CD4-positive, alpha-beta T cell treated with Interleukin-6 for 4 hours (primary cell): ENCODE measurements around the gene CCK.

Experiments used
- DNase-seq: peaks from one replicate; pipeline ENCODE4 v3.0.0-alpha.2; 2020; ENCODE audit warnings: mixed read lengths

The CCK gene

DNA sequence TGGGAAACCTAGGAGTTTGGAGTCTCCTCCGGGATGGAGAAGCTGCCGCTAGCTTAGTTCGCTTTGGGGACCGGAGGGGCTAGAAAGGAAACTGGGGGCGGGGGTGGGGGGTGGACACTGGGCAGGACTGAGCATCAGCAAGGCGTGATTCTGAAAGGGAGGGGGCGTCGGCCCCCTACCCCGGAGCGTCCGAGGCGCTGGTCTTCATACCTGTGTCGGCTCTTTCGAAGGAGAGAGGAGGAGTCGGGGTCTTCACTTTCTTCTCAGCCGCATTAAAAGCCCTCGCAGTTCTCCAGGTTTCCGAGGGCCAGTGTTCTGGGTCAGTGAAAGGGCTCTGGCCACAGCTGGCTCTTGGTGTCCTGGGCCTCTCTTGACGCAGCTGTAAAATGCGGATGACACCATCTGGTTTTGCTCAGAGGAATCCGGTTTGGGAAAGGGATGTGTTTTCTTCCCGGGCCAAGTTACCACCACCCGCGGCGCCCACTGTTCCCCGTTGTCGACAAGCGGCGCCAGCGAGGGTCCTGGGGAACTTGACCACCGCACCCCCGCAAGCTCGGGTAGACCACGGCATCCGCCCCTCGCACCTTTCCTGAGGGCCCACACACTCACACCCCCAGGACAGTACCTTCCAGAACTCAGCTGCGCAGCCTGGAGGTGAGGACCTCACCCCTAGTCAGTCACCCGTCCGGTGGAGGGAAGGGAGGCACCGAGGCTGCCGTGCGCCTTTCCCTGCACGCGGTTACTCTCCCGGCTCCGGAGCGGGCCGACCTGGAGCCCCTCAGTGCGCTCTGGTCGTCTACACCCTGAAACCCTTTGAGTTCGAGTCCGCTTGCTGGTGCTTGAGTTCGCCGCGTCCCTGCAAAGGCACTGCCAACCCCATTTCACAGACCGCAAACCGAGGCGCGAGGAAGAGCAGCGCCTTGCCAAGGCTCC, 660 bp downstream of the CCK start:
- no peak for DNase-seq

DNA sequence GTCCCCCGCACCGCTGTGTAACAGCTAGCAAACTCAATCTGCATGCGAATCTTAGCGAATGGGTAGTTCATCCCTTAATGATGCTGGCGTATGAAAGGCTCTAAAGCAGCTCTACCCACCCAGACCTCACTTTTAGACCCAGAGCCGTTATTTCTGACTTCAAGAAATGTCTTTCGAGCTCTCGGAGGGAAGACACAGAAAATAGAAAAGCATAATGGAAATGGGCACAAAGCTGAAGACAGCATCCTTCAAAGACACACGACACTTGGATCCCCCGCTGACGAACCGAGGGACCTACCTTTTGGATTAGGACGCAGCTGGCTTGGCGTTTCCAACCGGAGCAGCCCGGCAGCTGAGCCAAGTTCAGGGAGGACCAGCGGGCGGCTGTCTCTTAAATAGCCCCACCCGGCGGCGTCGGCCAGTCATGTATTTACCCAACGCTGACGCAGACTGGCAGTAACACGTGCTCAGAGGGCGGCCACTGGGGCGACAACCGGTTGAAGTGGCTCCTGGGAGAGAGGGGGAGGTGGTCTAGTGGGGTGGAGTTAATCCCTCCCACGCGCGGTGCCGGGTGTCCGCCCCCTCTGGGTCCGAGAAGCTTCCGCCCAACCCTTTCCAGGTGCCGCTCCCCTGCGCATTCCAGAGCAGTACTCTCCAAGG, 1.5 kb downstream of the CCK start:
- DNase-seq, result no peak

GRCh38 chr3:42263354-42264346, 2.3 kb downstream of the CCK start:
- no peak for DNase-seq

GRCh38 chr3:42262525-42262924, 3.5 kb downstream of the CCK start:
- no peak for DNase-seq

DNA sequence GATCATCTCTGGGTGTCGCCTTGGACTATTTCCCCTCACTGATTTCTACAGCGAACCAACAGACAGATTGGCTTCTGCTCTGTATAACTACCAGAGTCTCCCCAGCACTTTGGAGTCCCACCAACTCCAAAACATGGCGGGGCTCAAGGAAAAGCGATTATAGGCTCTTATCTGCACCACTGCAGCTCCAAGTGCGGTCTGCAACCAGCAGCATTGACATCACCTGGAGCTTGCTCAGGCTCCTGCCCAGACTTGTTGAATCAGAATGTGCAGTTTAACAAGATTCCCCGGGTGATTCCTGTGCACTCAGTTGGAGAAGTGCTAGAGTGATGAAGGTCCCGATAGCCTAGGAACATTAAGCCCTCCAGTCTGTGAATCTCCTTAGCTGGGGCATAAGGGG, 9.0 kb downstream of the CCK start:
- DNase-seq, result no peak

GRCh38 chr3:42256135-42256819, 9.7 kb downstream of the CCK start:
- no peak for DNase-seq

DNA sequence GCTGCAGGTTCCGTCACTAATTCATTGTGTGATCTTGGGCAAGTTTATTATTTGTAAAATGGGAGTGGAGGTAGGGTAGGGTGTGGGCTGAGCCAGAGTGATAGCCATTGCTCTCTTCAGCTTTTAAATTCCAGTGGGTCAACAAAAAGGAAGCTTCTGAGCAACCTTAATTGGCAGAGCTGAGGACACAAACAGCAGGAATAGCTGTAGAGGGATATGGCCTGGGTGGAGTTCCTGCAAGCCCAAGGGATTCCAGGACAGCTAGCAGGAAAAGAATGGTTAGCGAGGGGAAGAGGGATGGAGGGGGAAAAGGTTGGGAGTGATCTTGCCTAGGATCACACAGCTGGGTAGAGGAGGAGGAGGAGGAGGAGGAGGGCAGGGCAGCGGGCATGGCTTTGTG, 11.4 kb downstream of the CCK start:
- DNase-seq, result no peak

GRCh38 chr3:42250761-42251160, 15.2 kb downstream of the CCK start:
- DNase-seq, result no peak

DNA sequence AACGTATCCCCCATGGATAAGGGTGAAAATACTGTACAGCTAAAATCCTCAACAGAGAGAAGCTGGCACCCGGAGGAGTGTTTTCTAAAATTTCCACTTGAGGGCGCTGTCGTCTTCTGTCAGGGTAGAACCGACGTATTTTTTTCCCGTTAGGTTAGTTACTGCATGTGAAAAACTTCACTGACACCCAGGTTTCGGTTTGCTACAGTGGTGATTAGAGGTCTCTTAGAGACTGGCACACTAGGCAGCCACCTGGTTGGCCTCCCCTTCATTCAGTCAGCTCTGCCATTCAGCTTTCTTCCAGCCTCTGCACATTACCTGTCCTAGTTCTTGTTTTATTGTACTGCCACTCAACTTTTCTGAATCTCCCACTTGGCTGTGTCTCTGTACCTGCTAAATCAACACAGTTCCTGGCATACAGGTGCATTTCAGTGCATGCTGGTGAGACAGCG, 18.4 kb downstream of the CCK start:
- peak; percentile 58 for DNase-seq

DNA sequence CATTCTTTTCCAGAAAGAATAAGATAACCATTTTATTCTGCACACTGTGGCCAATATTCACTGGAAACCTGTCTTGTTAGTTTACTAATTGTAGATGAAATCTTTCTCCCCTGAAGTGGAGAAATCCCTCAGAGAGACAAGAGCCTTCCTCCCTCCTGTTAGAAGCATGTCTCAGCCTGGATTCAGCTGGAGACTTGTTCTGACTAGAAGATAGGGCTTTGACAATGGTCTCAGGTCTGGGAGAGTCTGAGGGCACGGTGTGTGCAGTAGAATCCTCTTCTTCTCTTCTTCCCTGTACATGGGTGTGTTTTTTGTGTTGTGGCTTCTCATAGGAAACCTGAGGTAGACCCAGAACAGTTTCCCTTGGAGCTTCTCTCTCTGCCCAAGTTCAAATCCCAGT, 19.9 kb downstream of the CCK start:
- DNase-seq, result no peak

- no peak for DNase-seq
These were observed 29.4 kb downstream of the CCK start for GRCh38 chr3:42236611-42237010.

DNA sequence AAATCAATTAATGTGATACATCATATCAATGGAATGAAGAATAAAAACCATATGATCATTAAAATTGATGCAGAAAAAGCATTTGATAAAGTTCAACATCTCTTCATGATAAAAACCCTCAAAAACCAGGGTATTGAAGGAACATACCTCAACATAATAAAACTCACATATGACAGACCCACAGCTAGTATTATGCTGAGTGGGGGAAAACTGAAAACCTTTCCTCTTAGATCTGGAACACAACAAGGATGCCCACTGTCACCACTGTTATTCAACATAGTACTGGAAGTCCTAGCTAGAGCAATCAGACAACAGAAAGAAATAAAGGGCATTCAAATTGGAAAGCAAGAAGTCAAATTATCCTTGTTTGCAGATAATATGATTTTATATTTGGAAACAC, 30.5 kb downstream of the CCK start:
- no peak for DNase-seq

DNA sequence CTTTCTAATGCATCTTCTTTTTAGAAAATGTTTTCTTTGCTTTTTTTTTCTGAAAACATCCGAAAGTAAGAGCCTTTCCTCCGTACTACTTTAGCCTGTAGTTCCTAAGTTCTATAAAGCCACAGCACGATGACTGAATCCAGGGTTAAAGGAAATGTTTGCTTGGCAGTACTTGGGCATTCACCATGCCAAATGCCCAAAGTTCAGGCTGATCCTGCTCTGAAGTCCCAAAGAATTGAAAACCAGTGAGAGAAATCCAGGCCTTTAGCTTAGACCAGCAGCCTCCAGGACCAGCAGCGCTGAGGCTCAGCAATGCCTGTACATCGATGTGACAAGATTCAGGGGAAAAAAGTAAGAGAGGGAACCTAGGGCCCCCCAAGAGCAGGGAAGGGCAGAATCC, 35.1 kb downstream of the CCK start:
- DNase-seq, result no peak

- no peak for DNase-seq
These were observed 35.9 kb downstream of the CCK start for GRCh38 chr3:42229942-42230688.

GRCh38 chr3:42229266-42229941, 36.6 kb downstream of the CCK start:
- no peak for DNase-seq

DNA sequence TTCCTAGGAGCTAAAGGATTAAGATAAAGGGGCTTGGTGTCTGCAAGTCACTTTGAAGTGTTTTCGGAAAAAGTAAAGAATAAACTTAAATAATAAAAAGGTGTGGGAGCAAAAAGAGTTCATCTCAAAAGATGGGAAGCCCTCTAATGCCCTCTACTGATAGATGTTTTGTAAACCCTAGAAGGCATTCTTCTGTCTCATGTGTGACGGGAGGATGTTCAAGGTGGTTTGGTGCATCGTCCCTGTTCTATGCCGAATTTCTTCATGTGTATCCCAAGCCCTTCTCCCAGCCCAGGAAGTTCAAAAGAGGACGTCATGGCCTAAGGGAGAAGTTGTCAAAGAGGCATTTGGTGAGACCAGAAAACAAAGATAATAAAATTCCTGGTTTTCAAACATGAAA, 37.2 kb downstream of the CCK start:
- no peak for DNase-seq

- no peak for DNase-seq
These were observed 39.2 kb downstream of the CCK start for GRCh38 chr3:42226470-42227425.

GRCh38 chr3:42225486-42226363, 40.3 kb downstream of the CCK start:
- no peak for DNase-seq
